Stimulated activated naive CD8-positive, alpha-beta T cell treated with anti-CD3 and anti-CD28 coated beads, Interleukin-15, amount 100 ng/mL, for 72 hours (primary cell): ENCODE measurements around the gene MOB3B.

ENCODE experiments used
- ATAC-seq: fragments of 150-1000 bp; cut with Tn5 transposase; 2 replicates; pipeline ENCODE4 v1.10.0; 2021; ENCODE audit warnings: mild to moderate bottlenecking, moderate library complexity
- DNase-seq, 2 donors: peaks; one replicate each; pipeline ENCODE4 v3.0.0; 2021 to 2022
- H3K27ac Mint-ChIP-seq, 2 donors: one replicate each; pipeline ENCODE4 v1.8.0; 2022; ENCODE audit warnings: mild to moderate bottlenecking in 2 of 2, mixed read lengths in 2 of 2, moderate library complexity in 2 of 2
- H3K27me3 Mint-ChIP-seq: one replicate; pipeline ENCODE4 v1.8.0; 2022; ENCODE audit warnings: mixed read lengths
- H3K4me1 Mint-ChIP-seq: one replicate; pipeline ENCODE4 v1.8.0; 2022; ENCODE audit warnings: mild to moderate bottlenecking, mixed read lengths
- H3K4me3 Mint-ChIP-seq, 2 donors: one replicate each; pipeline ENCODE4 v1.8.0; 2022; ENCODE audit warnings: mild to moderate bottlenecking in 2 of 2, mixed read lengths in 2 of 2, moderate library complexity in 1 of 2
- H3K9me3 Mint-ChIP-seq, 2 donors: one replicate each; pipeline ENCODE4 v1.8.0; 2022; ENCODE audit warnings: mixed read lengths in 2 of 2

MOB3B gene

DNA sequence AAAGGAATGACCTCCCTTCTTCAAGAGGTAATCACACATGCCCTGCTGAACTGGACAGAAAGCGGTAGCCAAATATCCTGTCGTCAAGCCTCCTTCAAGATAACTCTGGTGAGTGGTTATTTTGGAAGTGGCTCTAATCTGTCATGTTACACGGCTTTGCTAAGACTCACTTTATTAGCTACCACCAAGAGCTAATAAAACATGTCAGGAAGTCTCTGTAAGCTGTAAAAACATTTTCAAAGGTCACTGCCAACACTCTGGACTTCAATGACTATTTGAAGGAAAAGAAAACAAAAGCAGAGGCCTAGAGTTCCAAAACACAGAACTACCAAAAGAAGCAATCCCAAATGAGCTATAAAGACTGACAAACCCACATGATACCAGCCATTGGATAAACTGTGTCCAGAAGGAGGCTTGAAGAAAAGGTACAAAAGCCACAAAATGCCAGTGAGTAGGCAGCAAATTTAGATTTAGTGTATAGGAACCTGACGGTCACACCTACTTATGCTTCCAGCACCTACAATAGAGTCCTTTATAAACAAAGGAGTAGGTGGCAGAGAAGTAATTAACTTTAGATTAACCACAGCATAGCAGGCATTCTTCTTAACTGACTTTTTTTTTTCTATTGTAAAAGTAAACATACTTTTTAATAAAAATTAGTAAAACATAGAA lies 135.3 kb downstream of the MOB3B start:
- Mint-ChIP-seq H3K9me3 (no peaks in the 10 kb centered on the region), H3K27me3 (no peaks in the 10 kb centered on the region), H3K4me1 (no peaks in the 10 kb centered on the region), H3K4me3 (no peak overlapping the region), H3K27ac (no peak overlapping the region)
- DNase-seq: no peak
- ATAC-seq: no peak

DNA sequence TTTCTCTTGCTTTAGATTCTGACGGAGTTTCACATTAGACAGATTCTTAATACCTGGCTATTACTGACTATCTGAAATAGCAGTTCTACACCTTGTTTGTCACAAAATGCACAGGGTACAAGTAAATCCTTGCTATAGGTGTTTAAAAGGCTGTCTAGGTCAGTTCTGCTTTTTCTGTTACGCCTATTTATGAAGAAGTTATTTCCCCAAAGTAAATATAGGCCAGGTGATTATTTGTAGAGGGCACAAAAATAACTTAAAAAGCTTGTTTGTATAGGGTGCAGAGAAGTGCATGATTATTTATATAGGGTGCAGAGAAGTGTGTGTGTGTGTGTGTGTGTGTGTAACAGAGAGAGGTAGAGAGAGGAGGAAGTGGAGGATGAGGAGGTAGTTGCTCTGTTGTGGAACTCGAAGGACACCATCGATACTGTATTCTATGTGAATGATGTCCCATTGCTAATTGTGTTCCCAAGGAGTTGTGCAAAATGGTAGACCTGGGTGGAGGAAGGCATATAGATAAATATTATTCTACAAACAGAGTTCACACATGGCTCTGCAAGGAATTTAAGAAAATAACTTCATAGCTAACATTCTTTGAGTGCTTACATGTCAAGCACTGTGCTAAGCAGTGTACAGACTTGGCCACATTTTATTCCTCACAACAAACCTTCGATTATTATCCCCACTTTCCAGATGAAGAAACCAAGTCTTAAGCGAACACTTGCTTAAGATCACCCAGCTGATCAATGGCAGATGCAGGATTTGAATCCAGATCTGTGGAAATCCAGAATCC lies 136.4 kb downstream of the MOB3B start:
- Mint-ChIP-seq H3K9me3 (no peaks in the 10 kb centered on the region), H3K4me3 (no peak overlapping the region), H3K4me1 (no peaks in the 10 kb centered on the region), H3K27me3 (no peaks in the 10 kb centered on the region), H3K27ac (no peak overlapping the region)
- ATAC-seq: no peak
- no peak for DNase-seq

DNA sequence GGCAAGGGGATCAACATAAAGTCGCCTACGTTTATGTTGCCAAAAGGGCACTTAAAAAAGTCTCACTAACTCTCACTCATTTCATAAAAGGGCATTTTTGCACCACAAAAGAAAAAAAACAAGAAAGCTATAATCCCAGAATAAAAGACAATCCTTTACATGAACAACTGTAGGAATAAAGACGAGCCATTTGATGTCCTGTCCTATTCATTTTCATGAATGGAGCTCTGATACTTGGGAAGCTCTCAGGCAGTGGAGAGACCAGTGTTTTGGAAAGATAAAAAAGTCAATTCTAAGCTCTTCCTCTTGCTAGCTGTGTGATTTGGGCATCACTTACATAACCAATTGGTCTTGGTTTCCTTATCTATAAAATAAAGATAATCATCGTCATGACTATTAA lies 137.2 kb downstream of the MOB3B start:
- Mint-ChIP-seq H3K4me3 (no peak overlapping the region), H3K4me1 (no peaks in the 10 kb centered on the region), H3K27ac (no peak overlapping the region), H3K27me3 (no peaks in the 10 kb centered on the region), H3K9me3 (no peaks in the 10 kb centered on the region)
- no peak for ATAC-seq
- DNase-seq: no peak

DNA sequence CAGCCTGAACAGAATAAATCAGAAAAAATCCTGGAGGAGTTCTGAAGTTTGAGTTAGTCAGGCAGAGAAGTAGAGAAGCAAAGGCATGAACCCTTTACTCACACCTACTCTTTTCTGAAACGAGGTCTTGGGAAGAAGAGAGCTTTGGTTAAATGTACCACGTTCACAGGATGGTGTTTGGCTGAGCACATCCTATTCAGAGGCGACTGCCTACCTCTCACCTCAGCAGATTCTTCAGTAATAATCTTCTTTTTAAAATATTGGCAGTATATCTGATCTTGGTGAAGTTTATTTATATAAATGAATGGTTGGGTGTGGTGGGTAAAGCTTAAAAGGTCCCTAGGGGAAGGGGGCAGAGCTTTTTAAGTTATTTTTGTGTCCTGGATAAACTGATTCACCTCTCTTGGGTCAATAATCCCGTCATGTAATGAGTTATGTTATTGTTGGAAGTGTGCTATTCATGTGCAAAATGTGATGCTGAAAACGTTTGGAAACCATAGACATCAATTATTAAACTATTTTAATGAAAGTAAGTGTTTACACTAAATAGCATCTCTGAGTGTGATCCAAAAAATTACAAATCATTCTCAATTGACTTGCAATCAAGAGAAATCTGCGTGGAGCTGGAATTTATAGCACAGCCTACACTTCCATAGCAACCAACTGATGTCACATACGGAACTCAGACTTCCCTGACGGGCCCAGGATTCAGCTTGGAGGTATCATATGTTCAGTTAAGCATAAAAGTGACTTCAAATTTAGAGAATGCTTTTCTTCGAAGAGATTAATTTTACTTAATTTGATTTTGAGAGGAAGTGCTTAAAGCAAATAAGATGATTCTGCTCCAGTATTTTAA lies 138.3 kb downstream of the MOB3B start:
- Mint-ChIP-seq H3K27ac (no peak overlapping the region), H3K27me3 (no peaks in the 10 kb centered on the region), H3K4me3 (no peak overlapping the region), H3K9me3 (no peaks in the 10 kb centered on the region), H3K4me1 (no peaks in the 10 kb centered on the region)
- DNase-seq (no peak), ATAC-seq (no peak)

DNA sequence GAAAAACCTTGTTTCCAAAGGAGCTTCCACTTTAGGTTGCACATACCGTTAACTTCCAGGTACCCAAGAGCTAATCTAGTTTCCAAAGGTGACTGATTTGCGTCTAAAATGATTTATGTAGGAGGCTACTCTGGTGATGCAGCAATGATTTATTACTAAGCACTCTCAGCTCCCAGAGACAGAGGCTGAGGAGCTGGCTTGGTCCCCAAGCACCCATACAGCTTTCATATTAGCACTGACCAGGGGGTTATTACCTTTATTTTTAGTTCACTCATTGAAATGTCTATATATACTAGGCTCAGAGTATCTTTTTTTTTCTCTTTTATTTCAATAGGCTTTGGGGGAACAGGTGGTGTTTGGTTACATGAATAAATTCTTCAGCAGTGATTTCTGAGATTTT lies 141.5 kb downstream of the MOB3B start:
- ATAC-seq (no peak), DNase-seq (no peak)
- no peaks in the 10 kb centered on the region for H3K9me3 Mint-ChIP-seq
- no peaks in the 10 kb centered on the region for H3K4me1 Mint-ChIP-seq
- no peak overlapping the region for H3K27ac Mint-ChIP-seq
- H3K4me3 Mint-ChIP-seq: no peak overlapping the region
- peaks cover 7% of the 10 kb centered on the region for H3K27me3 Mint-ChIP-seq

DNA sequence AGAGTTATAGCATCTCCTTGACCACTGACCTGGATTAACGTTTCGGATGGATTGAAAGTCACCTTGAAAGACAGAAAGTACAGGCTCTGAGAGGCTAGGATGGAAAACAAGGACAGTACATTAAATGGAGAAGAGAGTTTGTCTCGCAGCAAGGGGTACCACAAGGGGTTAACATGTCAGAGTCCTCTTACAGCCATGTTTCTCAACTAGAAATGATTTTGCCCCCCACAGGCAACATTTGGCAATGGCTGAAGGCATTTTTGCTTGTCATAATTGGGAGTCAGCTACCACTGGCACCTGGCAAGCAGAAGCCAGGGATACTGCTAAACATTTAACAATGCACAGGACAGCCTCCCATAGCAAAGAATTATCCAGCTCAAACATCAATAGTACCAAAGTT lies 141.9 kb downstream of the MOB3B start:
- no peak overlapping the region for H3K27ac Mint-ChIP-seq
- no peaks in the 10 kb centered on the region for H3K4me1 Mint-ChIP-seq
- H3K27me3 Mint-ChIP-seq: peaks cover 7% of the 10 kb centered on the region
- H3K4me3 Mint-ChIP-seq: no peak overlapping the region
- DNase-seq (no peak), ATAC-seq (no peak)
- no peaks in the 10 kb centered on the region for H3K9me3 Mint-ChIP-seq

DNA sequence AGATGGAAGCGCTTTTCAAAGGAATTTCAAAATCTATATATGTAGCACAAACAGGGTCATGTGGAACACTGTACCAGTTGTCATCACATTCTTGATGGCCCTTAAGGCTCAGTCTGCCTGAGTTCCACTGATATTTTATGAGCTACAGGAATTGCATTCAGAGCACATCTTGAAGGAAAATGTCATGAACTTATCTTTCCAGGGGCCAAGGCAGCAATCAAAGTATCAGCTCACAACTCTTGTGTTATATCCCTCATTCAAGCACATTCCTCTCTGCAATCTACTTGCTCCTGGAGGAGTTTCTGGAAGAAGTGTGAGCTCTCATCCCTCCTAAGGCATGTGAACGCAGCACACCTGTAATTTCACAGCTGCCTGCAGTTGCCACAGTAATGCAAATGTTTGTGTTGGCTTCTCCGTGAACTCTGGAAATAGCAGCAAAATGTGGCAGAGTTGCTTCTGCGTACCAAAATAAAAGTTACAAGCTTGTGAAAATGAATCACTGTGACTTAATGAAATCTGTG lies 143.0 kb downstream of the MOB3B start:
- ATAC-seq (no peak), DNase-seq (no peak)
- Mint-ChIP-seq H3K27me3 (peaks cover 7% of the 10 kb centered on the region), H3K4me1 (no peaks in the 10 kb centered on the region), H3K27ac (no peak overlapping the region), H3K4me3 (no peak overlapping the region), H3K9me3 (no peaks in the 10 kb centered on the region)

DNA sequence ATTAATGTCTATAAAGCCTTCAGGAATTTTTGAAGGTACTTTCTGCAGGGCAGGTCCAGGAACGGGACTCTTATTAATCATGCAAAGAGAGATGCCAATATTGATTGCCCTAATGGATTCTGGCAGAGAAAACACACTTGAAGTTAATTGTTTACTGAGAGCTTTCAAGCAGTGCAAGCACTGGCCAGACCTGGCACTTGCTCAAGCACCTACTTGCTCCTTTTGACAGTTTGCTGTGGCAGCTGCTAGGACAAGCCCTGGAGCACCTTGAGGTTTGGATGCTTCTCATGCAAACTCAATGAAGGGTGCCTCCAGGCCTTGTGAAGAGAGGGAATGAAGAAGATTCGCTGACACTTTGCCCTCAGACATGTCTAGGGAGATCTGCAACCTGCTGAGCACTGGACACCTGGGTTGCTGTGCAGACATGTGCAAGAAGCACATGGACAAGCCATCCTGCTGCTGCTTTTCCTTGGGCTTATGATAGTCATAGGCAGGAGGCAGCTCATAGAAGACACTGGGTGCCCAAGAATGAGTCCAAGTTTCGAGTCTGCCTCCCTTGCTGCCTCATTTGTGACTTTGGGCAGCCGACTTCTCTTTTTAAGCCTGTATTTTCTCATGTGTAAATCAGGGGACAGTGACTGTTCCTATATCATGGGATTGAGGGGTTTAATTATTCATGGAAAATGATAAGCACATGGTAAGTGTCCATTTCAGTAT lies 143.8 kb downstream of the MOB3B start:
- ATAC-seq (no peak), DNase-seq (no peak)
- Mint-ChIP-seq H3K9me3 (no peaks in the 10 kb centered on the region), H3K27ac (no peak overlapping the region), H3K27me3 (peaks cover 7% of the 10 kb centered on the region), H3K4me3 (no peak overlapping the region), H3K4me1 (no peaks in the 10 kb centered on the region)

DNA sequence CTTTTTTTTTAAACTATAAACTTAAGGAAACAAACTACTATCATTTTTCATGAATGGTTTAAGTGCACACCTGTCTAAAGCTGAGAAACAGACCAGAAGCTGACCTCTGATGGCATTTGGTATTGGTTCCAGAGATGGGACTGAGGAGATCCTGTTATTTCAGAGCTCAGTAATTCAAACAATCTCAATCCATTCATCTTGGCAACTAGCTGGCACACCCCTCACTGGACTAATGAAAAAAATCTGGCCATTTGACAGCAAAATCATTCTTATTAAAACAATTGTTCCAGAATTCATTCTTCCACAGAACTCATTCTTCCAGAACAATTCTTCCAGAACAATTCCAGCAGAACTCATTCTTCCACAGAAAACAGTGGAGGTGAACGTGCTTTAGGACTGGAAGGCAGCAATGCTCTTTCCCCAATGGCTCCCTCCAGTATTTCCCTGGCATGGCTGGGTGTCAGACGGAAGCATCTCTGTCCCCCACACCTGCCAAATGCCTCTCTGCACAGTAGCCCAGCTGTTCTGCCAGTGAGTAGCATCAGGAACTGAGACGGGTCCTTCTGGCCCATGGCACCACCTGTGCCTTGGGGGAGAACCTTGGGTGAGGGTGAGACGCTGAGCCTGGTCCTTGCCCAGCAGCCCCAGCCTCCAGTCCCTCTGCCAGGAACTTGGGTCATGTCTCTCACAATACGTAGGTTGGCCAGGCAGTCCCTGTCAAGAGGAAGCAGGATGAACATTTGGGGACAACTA lies 145.2 kb downstream of the MOB3B start:
- Mint-ChIP-seq H3K9me3 (no peaks in the 10 kb centered on the region), H3K27me3 (peaks cover 7% of the 10 kb centered on the region), H3K4me3 (no peak overlapping the region), H3K27ac (no peak overlapping the region), H3K4me1 (peaks cover 7% of the 10 kb centered on the region)
- ATAC-seq (no peak), DNase-seq (no peak)

DNA sequence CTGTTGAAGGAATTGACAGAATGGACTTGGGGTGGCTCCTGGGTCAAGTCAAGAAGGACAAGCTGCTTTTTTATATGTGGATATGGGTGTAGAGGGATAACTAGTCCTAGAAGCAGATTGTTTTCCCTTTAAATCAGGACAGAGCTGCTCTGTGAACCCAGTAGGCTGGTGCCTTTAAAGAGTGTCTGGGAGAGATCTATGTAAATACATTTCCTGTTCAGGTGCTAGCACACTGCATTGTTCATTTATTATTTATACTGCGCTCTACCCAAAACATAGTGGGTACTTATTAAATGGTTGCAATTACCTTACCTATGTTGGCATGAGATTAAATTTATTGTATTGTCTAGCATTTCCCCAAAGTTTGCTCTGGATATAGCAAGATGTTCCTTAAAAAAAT lies 146.1 kb downstream of the MOB3B start:
- ATAC-seq: no peak
- no peak overlapping the region for H3K4me3 Mint-ChIP-seq

DNA sequence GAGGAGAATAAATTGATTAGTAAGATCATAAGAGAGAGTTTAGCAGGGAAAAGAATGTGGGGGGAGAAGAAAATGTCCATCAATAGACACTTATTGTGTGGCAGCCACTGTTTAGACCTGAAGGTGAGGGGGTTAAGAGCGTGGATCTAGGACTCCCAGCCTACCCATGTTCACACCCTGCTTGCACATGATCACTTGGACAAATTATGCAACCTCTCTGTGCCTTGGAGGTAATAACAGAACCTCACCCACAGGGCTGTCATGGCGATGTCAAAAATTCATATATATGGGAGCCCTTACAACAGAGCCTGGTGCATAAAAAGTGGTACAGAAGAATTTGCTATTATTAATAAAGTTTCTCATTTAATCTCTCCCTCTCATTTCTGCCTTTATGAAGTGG lies 146.6 kb downstream of the MOB3B start:
- H3K27ac Mint-ChIP-seq: no peak overlapping the region
- no peak for ATAC-seq
- H3K9me3 Mint-ChIP-seq: no peaks in the 10 kb centered on the region
- peaks cover 17% of the 10 kb centered on the region for H3K4me1 Mint-ChIP-seq
- no peak overlapping the region for H3K4me3 Mint-ChIP-seq
- DNase-seq: no peak
- H3K27me3 Mint-ChIP-seq: peaks cover 7% of the 10 kb centered on the region

More for the DNA sequence above, 146.1 kb downstream of the MOB3B start:
- Mint-ChIP-seq H3K27me3 (peaks cover 7% of the 10 kb centered on the region), H3K9me3 (no peaks in the 10 kb centered on the region), H3K27ac (no peak overlapping the region), H3K4me1 (peaks cover 16% of the 10 kb centered on the region)
- DNase-seq: no peak

DNA sequence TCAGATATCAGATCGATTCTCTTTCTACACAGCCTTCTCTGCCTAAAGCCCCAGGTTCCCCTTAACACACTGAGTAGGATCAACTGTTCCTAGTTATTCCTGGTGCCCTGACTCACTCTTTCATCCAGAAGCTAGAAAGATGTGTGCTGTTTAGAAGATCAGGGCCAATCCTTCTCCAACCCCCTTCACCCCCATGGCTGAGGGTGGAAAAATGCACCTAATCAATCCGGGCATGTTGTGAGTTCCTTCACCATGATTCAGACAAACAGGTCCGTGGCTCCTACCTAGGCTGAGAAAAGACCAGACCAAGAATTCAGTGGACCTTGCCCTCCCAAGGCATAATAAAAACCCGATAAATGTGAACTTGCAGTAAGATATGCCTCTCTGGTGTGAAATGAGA lies 147.3 kb downstream of the MOB3B start:
- H3K4me3 Mint-ChIP-seq: no peak overlapping the region
- no peak overlapping the region for H3K27ac Mint-ChIP-seq
- ATAC-seq: no peak
- no peaks in the 10 kb centered on the region for H3K9me3 Mint-ChIP-seq
- DNase-seq: no peak
- peaks cover 17% of the 10 kb centered on the region for H3K4me1 Mint-ChIP-seq
- H3K27me3 Mint-ChIP-seq: peaks cover 7% of the 10 kb centered on the region

DNA sequence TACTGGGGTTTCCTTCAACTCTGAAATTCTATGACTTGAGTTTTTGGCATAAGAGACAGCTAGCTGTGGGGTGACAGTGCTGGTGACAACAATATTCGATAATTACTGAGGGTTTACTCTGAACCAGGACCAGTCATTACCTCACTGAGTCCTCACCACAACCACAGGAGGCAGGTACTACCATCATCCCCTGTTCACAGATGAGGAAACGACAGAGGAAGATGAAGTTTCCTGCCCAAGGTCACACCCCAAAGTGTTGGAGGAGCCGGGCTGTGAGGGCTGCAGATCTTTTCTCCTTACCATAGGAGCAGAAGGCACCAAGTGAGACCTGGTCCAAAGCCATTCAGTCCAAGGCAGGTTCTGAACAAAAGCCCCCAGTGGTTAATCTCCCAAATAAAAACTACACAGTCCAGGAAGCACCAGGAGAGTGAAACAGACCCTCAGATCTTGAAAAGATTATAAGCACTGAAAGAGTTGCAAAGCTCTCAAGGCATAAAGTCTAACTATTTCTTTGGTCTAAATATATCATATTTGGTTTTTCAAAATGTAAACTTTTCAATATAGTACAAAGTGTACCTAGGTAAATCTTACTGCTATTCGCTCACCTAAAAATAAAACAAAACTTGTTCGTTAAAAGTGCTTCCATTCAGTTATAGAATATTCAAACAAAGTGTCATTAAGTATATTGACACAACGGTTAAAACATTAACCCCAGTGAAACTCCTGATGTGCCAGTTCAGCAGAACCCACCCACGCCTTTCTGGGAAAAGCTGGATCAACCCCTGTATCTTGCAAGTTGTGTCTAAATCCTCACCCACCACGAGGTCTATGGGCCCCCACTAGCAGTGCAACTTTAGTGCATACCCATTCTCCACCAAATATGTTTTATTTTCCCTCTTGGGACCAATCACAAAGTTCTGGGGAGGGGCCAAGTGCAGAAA lies 150.0 kb downstream of the MOB3B start:
- DNase-seq (peak; percentile 22 to 44), ATAC-seq (peak; percentile 97)
- Mint-ChIP-seq H3K9me3 (no peaks in the 10 kb centered on the region), H3K27ac (no peak overlapping the region), H3K4me3 (peak overlapping the region in 1 of 2 donors; percentile 62), H3K4me1 (peaks cover 17% of the 10 kb centered on the region), H3K27me3 (peaks cover 9% of the 10 kb centered on the region)
